ENCODE results near the gene IER5L.

DNA sequence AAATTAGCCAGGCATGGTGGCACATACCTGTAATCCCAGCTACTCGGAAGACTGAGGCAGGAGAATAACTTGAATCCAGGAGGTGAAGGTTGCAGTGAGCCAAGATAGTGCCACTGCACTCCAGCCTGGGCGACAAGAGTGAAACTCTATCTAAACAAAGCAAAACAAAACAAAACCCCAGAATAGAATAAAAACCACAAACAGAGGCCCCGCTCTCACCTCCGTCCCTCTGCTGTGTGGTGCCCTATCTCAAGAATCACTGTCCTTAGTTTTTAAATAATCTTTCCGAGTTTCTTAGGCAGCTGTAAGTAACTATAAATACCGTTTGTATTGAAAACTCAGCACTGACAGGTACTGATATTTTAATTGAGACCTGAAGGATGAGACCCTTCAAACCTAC, 42.7 kb upstream of the IER5L start:
- TF ChIP-seq, protein P1, sequence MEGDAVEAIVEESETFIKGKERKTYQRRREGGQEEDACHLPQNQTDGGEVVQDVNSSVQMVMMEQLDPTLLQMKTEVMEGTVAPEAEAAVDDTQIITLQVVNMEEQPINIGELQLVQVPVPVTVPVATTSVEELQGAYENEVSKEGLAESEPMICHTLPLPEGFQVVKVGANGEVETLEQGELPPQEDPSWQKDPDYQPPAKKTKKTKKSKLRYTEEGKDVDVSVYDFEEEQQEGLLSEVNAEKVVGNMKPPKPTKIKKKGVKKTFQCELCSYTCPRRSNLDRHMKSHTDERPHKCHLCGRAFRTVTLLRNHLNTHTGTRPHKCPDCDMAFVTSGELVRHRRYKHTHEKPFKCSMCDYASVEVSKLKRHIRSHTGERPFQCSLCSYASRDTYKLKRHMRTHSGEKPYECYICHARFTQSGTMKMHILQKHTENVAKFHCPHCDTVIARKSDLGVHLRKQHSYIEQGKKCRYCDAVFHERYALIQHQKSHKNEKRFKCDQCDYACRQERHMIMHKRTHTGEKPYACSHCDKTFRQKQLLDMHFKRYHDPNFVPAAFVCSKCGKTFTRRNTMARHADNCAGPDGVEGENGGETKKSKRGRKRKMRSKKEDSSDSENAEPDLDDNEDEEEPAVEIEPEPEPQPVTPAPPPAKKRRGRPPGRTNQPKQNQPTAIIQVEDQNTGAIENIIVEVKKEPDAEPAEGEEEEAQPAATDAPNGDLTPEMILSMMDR (IDR thresholded peaks at IDR 0.05): no peak
- no peak for TF ChIP-seq POLR2A (IDR thresholded peaks at IDR 0.05)
